GM12891 (cell line): ENCODE data around the gene NRG2.

Experiments
- DNase-seq: peaks from one replicate; pipeline ENCODE4 v3.0.0; 2011; ENCODE audit warnings: low spot score; ENCODE audit not compliant: insufficient read length
- FAIRE-seq: peaks from 2 replicates; lab custom pipeline; 2011; peaks lifted over from hg19 to GRCh38; lab: Jason Lieb, UNC
- PAX5 ChIP-seq: IDR thresholded peaks from 2 replicates; pipeline ENCODE4 v1.6.1; 2011; ENCODE audit warnings: low read length, moderate library complexity, mild to moderate bottlenecking; ENCODE audit not compliant: insufficient read depth, severe bottlenecking
- POLR2A ChIP-seq: IDR thresholded peaks from 2 replicates; pipeline ENCODE4 v1.6.1; 2011; ENCODE audit warnings: low read depth, low read length, control low read depth
- POLR2AphosphoS5 ChIP-seq: IDR thresholded peaks from 2 replicates; pipeline ENCODE4 v1.6.1; 2011; ENCODE audit warnings: low read depth, low read length, control low read depth
- POU2F2 ChIP-seq: IDR thresholded peaks from 2 replicates; pipeline ENCODE4 v1.6.1; 2011; ENCODE audit warnings: low read depth, mild to moderate bottlenecking, control low read depth, low read length, moderate library complexity
- SPI1 ChIP-seq: IDR thresholded peaks from 2 replicates; pipeline ENCODE4 v1.6.1; 2011; ENCODE audit warnings: low read depth, low read length, control low read depth
- TAF1 ChIP-seq: IDR thresholded peaks from 2 replicates; pipeline ENCODE4 v1.6.1; 2011; ENCODE audit warnings: low read depth, low read length, control low read depth

Gene NRG2

GRCh38 chr5:139925650-139926640 lies 117.2 kb downstream of the NRG2 start:
- DNase-seq (no peak), FAIRE-seq (peak; percentile 69)
- TF ChIP-seq POLR2AphosphoS5 (0 out of 2 replicates have a peak, but pooled peaks have one; percentile 13), POLR2A (no peak)

DNA sequence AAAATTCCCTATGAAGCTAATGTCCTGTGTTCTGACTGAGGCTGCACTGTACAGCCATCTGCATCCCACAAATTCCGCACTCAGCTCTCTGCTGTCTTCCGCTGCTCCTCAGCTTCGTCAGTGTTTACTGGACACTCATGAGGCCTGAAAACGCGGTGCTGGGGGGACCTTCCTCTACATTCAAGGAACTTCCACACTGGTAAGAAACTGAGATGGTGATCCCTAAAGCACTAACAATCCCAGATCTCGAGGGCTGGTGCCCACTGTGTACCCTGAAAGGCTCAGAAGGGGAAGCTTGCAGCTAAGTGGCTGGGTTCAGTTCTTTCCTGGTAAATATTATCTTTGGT lies 117.9 kb downstream of the NRG2 start:
- DNase-seq (no peak), FAIRE-seq (no peak)
- TF ChIP-seq POLR2A = no peak
- TF ChIP-seq PAX5 = no peak
- no peak for TF ChIP-seq SPI1
- no peak for TF ChIP-seq POLR2AphosphoS5
- no peak for TF ChIP-seq POU2F2
- TF ChIP-seq TAF1 = no peak

GRCh38 chr5:139924294-139925215 lies 118.5 kb downstream of the NRG2 start:
- DNase-seq (no peak), FAIRE-seq (no peak)
- no peak for TF ChIP-seq PAX5
- no peak for TF ChIP-seq SPI1
- no peak for TF ChIP-seq TAF1
- TF ChIP-seq POU2F2 = no peak
- no peak for TF ChIP-seq POLR2AphosphoS5
- no peak for TF ChIP-seq POLR2A

DNA sequence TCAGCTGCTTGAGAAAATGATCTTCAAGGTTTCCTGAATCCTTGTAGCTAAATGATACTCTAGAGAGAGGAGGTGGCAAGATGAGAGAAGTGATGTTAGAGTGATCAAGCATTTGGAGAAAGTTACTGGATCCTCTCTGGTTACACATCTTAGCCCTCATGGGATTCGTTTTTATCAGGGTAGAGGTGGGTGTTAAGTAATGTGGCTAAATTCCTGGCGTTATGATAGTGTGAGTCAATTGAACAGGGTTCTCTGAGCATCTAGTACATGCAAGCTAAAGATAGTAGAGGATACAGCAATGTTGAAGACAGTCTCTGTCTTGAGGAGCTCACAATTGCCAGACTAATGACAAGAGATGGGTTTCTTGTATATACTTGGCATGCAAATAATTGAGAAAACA lies 123.8 kb downstream of the NRG2 start:
- no peak for DNase-seq
- TF ChIP-seq POU2F2 (no peak), PAX5 (no peak), POLR2A (no peak), TAF1 (no peak), SPI1 (no peak), POLR2AphosphoS5 (no peak)
- peak; percentile 28 for FAIRE-seq

DNA sequence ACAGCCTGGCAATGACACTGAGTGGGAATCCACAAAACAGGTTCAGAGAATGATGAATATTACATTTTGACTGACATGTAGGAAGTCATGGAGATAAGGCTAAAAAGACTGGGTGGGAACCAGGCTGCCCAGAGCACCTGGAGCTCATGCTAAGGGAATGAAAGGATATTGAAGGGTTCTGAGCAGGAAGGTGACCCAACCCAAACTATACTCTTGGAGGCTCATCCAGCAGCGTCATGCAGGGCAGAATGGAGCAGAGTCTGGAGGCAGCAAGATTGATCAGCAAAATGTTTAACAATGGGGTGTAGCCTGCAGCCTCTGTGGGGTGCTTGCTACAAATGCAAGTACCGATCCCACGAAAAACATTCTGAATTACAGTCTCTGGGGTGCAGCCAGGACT lies 127.3 kb downstream of the NRG2 start:
- DNase-seq = no peak
- no peak for TF ChIP-seq POLR2A
- TF ChIP-seq POU2F2 = no peak
- no peak for TF ChIP-seq PAX5
- TF ChIP-seq TAF1 = no peak
- FAIRE-seq = no peak

- no peak for FAIRE-seq
- no peak for TF ChIP-seq POU2F2
- no peak for TF ChIP-seq POLR2AphosphoS5
- no peak for TF ChIP-seq SPI1
- no peak for TF ChIP-seq TAF1
- TF ChIP-seq POLR2A = no peak
- no peak for DNase-seq
Measured at GRCh38 chr5:139915266-139915665, 127.8 kb downstream of the NRG2 start.

DNA sequence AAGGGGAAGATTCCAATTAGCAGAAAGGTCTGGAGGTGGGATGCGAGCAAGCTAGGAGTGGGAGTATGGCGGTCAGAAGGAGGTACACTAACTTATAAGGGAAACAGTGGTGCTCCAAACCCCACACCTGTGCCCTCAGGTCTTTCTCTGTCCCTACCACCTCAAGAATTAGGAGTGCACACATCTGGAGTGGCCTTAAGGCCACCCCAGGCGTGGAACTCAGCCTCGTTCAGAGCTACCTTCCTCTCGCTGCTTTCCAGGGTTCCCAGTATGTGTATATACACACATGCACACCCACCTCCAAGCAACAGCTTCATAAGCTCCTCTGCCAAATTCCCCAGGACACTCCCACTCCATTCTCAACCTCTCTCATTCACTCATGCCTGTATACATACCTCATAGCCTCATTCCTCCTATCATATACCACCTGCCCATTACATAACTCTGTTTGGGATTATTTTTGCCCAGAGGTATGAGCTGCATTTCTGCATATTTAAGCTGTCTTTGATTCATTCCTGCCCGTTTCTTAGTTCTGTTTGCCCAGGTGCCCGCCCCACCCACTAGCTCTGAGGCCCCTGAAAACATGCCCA lies 128.8 kb downstream of the NRG2 start:
- TF ChIP-seq PAX5 = no peak
- TF ChIP-seq POLR2A = no peak
- TF ChIP-seq SPI1 = no peak
- TF ChIP-seq POLR2AphosphoS5 = no peak
- no peak for TF ChIP-seq TAF1
- no peak for FAIRE-seq
- DNase-seq = no peak

GRCh38 chr5:139912804-139913203 lies 130.3 kb downstream of the NRG2 start:
- no peak for FAIRE-seq
- no peak for DNase-seq
- no peak for TF ChIP-seq SPI1
- TF ChIP-seq POU2F2 = no peak
- TF ChIP-seq PAX5 = no peak
- no peak for TF ChIP-seq TAF1
- TF ChIP-seq POLR2A = no peak
- no peak for TF ChIP-seq POLR2AphosphoS5

GRCh38 chr5:139912158-139912557 lies 130.9 kb downstream of the NRG2 start:
- FAIRE-seq = no peak
- no peak for DNase-seq
- TF ChIP-seq PAX5 (no peak), POLR2AphosphoS5 (no peak), SPI1 (no peak), POLR2A (no peak), POU2F2 (no peak), TAF1 (no peak)
